ENCODE results near the gene MGAT5B.

Gene MGAT5B

GRCh38 chr17:76927577-76927976 is 59.4 kb downstream of the MGAT5B start:
- DNase-seq (ENCODE audit: low spot score) = no peak

GRCh38 chr17:76927982-76928381 is 59.8 kb downstream of the MGAT5B start:
- no peak for DNase-seq (ENCODE audit: low spot score)

GRCh38 chr17:76929148-76929547 is 60.9 kb downstream of the MGAT5B start:
- DNase-seq (ENCODE audit: low spot score) = no peak

- no peak for DNase-seq (ENCODE audit: low spot score)
These were observed 61.4 kb downstream of the MGAT5B start for GRCh38 chr17:76929601-76930000.

- no peak for DNase-seq (ENCODE audit: low spot score)
These were observed 61.9 kb downstream of the MGAT5B start for GRCh38 chr17:76930107-76930506.

GRCh38 chr17:76932402-76933333 is 64.5 kb downstream of the MGAT5B start:
- no peak for DNase-seq (ENCODE audit: low spot score)

- DNase-seq (ENCODE audit: low spot score) = no peak
These were observed 66.5 kb downstream of the MGAT5B start for GRCh38 chr17:76934561-76935320.

GRCh38 chr17:76935331-76935730 is 67.1 kb downstream of the MGAT5B start:
- no peak for DNase-seq (ENCODE audit: low spot score)

GRCh38 chr17:76937238-76937637 is 69.0 kb downstream of the MGAT5B start:
- DNase-seq (ENCODE audit: low spot score) = no peak

DNA sequence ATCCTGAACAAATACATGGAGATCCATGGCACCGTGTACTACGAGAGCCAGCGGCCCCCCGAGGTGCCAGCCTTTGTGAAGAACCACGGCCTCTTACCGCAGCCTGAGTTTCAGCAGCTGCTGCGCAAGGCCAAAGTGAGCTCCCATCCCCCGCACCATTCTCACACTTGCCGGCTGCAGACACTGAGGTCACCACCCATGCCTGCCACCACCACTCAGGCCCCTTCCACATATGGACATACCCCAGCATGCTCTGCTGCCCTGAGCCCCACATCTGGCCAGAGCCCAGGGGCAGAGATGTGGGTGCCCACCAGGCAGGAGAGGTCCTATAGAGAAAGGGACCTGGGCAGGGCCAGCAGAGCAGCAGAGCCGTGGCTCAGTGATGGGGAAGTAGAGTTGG is 69.8 kb downstream of the MGAT5B start:
- DNase-seq (ENCODE audit: low spot score) = no peak

GRCh38 chr17:76940295-76940694 is 72.1 kb downstream of the MGAT5B start:
- DNase-seq (ENCODE audit: low spot score) = no peak

DNA sequence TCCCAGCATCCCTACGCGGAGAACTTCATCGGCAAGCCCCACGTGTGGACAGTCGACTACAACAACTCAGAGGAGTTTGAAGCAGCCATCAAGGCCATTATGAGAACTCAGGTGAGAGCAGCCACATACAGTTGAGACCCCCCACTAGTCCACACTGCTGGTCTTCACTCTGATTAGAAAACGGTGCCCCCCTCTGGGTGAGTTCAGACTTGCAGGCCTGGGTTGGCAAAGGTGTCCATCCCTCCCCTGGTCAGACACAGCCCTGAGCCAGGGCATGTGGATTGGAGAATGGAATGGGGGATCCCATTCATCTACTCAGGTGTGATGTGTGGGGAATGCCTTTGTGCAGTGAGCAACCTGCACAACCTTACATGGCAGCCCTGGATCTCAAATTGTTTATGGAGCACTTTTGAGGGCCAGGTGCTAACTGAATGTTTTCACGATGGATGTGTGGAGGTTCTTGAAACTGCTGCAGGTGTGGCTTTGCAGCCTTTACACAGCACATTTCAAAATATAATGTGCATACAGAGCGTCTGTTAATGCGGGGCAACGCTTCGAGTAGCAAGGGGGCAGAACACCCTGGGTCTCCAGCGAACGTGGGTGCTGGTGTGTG is 72.6 kb downstream of the MGAT5B start:
- no peak for DNase-seq (ENCODE audit: low spot score)

- DNase-seq (ENCODE audit: low spot score) = peak; percentile 71
These were observed 75.0 kb downstream of the MGAT5B start for GRCh38 chr17:76943202-76943601.

DNA sequence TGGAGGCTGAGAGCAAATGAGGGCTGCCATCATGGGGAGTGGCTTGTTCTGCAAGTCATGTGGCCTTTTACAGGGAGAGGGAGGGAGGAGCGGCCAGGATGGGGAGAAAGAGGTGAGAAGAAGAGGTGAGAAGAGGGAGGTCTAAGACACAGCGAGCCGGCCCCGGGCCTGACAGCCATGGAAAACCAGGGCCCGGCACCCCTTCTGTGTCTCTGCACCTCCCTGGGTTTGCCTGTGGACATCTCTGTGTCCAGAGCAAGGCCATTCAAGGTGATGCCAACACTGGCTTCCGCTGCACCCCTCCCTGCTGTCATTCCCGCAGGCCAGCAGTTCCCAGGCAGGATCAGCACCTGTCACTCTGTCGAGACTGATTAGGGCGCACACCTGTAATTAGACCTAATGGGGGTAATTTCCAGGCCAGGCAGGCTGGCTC is 75.6 kb downstream of the MGAT5B start:
- peak; percentile 66 for DNase-seq (ENCODE audit: low spot score)

GRCh38 chr17:76944477-76944876 is 76.3 kb downstream of the MGAT5B start:
- no peak for DNase-seq (ENCODE audit: low spot score)

- no peak for DNase-seq (ENCODE audit: low spot score)
These were observed 78.0 kb downstream of the MGAT5B start for GRCh38 chr17:76946111-76946771.

GRCh38 chr17:76946772-76947135 is 78.5 kb downstream of the MGAT5B start:
- DNase-seq (ENCODE audit: low spot score) = no peak

- DNase-seq (ENCODE audit: low spot score) = no peak
These were observed 79.1 kb downstream of the MGAT5B start for GRCh38 chr17:76947309-76947708.

DNA sequence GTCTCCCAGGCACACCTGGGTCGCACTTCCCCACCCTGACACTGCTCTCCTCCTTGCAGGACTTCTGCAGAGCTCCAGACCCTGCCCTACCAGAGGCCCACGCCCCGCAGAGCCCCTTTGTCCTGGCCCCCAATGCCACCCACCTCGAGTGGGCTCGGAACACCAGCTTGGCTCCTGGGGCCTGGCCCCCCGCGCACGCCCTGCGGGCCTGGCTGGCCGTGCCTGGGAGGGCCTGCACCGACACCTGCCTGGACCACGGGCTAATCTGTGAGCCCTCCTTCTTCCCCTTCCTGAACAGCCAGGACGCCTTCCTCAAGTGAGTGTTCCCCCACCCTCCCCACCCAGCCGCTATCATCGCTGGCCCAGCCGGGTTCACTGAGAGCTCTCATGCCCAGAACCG is 79.6 kb downstream of the MGAT5B start:
- DNase-seq (ENCODE audit: low spot score) = no peak

DNA sequence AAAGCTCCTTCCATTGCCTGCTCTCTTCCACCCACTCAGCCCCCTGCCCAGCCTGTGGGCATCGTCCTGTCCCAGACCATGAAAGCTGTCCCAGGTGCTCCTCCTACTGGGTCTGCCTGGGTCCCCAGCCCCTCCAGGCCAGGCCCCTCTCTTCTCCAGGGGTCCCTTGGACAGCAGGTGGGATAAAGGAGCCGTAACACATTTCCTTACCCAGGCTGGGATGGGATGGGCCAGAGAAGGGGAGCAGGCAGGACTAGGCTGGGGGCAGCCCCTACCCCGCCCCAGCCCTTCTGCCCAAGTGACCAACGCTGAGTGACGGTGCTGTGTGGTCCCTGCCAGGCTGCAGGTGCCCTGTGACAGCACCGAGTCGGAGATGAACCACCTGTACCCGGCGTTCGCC is 80.1 kb downstream of the MGAT5B start:
- DNase-seq (ENCODE audit: low spot score) = no peak

- DNase-seq (ENCODE audit: low spot score) = no peak
These were observed 80.6 kb downstream of the MGAT5B start for GRCh38 chr17:76948726-76949342.

Data from D341Med (cell line).